ENCODE data around the gene MUC4.

MUC4 gene

DNA sequence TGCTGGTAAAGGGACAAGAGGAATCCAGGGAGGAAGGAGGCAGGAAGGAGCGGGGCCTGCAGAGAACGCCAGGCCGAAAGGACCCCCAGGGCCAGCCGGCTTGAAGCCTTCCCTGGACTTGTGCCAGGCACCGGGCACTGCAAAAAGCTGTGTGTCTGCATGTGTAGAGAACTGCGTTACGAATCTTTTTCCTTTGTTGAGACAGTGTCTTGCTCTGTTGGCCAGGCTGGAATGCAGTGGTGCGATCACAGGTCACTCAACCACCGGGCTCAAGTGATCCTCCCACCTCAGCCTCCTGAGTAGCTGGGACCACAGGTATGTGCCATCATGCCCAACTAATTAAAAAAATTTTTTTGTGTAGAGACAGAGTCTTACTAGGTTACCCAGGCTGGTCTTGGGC, 17.0 kb upstream of the MUC4 start:
- ATAC-seq, result no peak
- TF ChIP-seq CSRNP3 (CRISPR knock-in tag; IDR thresholded peaks at IDR 0.05) (no peak), PATZ1 (CRISPR knock-in tag; IDR thresholded peaks at IDR 0.05; ENCODE audit: borderline replicate concordance) (no peak), BACH2 (CRISPR knock-in tag; IDR thresholded peaks at IDR 0.05; ENCODE audit: borderline replicate concordance) (no peak), ZC3H10 (CRISPR knock-in tag; IDR thresholded peaks at IDR 0.05) (no peak), RARB (CRISPR knock-in tag; IDR thresholded peaks at IDR 0.05) (no peak), ZNF565 (CRISPR knock-in tag; conservative IDR thresholded peaks at IDR 0.05; ENCODE audit: low read depth) (no peak), OSR1 (CRISPR knock-in tag; IDR thresholded peaks at IDR 0.05) (no peak), CSDC2 (CRISPR knock-in tag; IDR thresholded peaks at IDR 0.05) (no peak), PPARA (CRISPR knock-in tag; IDR thresholded peaks at IDR 0.05; ENCODE audit: borderline replicate concordance) (no peak), ESRRG (CRISPR knock-in tag; IDR thresholded peaks at IDR 0.05) (no peak), ISL1 (CRISPR knock-in tag; IDR thresholded peaks at IDR 0.05) (no peak)
- TF ChIP-seq, protein P1, sequence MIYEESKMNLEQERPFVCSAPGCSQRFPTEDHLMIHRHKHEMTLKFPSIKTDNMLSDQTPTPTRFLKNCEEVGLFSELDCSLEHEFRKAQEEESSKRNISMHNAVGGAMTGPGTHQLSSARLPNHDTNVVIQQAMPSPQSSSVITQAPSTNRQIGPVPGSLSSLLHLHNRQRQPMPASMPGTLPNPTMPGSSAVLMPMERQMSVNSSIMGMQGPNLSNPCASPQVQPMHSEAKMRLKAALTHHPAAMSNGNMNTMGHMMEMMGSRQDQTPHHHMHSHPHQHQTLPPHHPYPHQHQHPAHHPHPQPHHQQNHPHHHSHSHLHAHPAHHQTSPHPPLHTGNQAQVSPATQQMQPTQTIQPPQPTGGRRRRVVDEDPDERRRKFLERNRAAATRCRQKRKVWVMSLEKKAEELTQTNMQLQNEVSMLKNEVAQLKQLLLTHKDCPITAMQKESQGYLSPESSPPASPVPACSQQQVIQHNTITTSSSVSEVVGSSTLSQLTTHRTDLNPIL (CRISPR knock-in tag; IDR thresholded peaks at IDR 0.05; ENCODE audit: low read depth), result no peak
- TF ChIP-seq, protein P2, sequence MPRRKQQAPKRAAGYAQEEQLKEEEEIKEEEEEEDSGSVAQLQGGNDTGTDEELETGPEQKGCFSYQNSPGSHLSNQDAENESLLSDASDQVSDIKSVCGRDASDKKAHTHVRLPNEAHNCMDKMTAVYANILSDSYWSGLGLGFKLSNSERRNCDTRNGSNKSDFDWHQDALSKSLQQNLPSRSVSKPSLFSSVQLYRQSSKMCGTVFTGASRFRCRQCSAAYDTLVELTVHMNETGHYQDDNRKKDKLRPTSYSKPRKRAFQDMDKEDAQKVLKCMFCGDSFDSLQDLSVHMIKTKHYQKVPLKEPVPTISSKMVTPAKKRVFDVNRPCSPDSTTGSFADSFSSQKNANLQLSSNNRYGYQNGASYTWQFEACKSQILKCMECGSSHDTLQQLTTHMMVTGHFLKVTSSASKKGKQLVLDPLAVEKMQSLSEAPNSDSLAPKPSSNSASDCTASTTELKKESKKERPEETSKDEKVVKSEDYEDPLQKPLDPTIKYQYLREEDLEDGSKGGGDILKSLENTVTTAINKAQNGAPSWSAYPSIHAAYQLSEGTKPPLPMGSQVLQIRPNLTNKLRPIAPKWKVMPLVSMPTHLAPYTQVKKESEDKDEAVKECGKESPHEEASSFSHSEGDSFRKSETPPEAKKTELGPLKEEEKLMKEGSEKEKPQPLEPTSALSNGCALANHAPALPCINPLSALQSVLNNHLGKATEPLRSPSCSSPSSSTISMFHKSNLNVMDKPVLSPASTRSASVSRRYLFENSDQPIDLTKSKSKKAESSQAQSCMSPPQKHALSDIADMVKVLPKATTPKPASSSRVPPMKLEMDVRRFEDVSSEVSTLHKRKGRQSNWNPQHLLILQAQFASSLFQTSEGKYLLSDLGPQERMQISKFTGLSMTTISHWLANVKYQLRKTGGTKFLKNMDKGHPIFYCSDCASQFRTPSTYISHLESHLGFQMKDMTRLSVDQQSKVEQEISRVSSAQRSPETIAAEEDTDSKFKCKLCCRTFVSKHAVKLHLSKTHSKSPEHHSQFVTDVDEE (CRISPR knock-in tag; IDR thresholded peaks at IDR 0.05), result no peak
- TF ChIP-seq, protein P3, sequence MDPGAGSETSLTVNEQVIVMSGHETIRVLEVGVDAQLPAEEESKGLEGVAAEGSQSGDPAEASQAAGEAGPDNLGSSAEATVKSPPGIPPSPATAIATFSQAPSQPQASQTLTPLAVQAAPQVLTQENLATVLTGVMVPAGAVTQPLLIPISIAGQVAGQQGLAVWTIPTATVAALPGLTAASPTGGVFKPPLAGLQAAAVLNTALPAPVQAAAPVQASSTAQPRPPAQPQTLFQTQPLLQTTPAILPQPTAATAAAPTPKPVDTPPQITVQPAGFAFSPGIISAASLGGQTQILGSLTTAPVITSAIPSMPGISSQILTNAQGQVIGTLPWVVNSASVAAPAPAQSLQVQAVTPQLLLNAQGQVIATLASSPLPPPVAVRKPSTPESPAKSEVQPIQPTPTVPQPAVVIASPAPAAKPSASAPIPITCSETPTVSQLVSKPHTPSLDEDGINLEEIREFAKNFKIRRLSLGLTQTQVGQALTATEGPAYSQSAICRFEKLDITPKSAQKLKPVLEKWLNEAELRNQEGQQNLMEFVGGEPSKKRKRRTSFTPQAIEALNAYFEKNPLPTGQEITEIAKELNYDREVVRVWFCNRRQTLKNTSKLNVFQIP (CRISPR knock-in tag; IDR thresholded peaks at IDR 0.05; ENCODE audit: borderline replicate concordance, low read depth), result no peak

- ATAC-seq, result no peak
- no peak for TF ChIP-seq CSRNP3 (CRISPR knock-in tag; IDR thresholded peaks at IDR 0.05)
- no peak for TF ChIP-seq PATZ1 (CRISPR knock-in tag; IDR thresholded peaks at IDR 0.05; ENCODE audit: borderline replicate concordance)
- TF ChIP-seq, protein P1 (CRISPR knock-in tag; IDR thresholded peaks at IDR 0.05; ENCODE audit: low read depth), result no peak
- TF ChIP-seq TOX (CRISPR knock-in tag; IDR thresholded peaks at IDR 0.05; ENCODE audit: borderline replicate concordance), result no peak
- TF ChIP-seq SNAI2 (CRISPR knock-in tag; IDR thresholded peaks at IDR 0.05), result no peak
- TF ChIP-seq BACH2 (CRISPR knock-in tag; IDR thresholded peaks at IDR 0.05; ENCODE audit: borderline replicate concordance), result no peak
- TF ChIP-seq ZC3H10 (CRISPR knock-in tag; IDR thresholded peaks at IDR 0.05), result no peak
- no peak for TF ChIP-seq ZFP3 (CRISPR knock-in tag; IDR thresholded peaks at IDR 0.05)
- no peak for TF ChIP-seq ISL1 (CRISPR knock-in tag; IDR thresholded peaks at IDR 0.05)
- TF ChIP-seq, protein P2 (CRISPR knock-in tag; IDR thresholded peaks at IDR 0.05), result no peak
- TF ChIP-seq PPARA (CRISPR knock-in tag; IDR thresholded peaks at IDR 0.05; ENCODE audit: borderline replicate concordance), result no peak
- TF ChIP-seq RARB (CRISPR knock-in tag; IDR thresholded peaks at IDR 0.05), result no peak
Measured at GRCh38 chr3:195825857-195826804, 14.4 kb upstream of the MUC4 start.
